ENCODE results near the gene NAXD. TPM values are rescaled to one million over a fixed set of nuclear protein-coding genes. Genes with fewer than 3 reads are reported as not detected.

Gene NAXD
- total and polyA plus RNA-seq, 2 of the 4 experiments (the other 2 are of a cell fraction): 10.2 to 27.2 TPM

DNA sequence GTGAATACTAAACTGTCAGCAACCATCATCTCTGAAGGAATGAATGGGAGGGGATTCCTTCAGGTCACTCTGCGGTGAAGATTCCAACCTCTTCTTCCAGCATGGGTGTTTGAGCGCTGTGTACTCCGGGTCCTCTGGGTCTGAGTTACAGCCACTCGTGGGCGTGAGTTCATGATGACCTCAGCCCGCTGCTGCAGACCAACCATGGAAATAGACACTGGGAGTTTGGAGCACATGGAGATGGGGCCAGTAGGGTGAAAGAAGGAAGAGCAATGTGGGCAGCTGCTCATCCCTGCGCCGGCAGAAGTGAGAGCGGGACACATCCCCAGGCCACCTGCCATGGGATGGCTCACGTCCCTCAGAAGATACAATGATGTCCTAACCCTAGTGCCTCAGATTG is 37.0 kb upstream of the NAXD start:
- no peak overlapping the region for H2AK5ac ChIP-seq (ENCODE audit: low read depth, low read length)
- in situ Hi-C loops (cut with MboI; ENCODE audit: low sequenced_read_pairs) (loop anchor here (25.0 kb wide), 1 partner anchor 234 kb away; no protein-coding TSS in a partner anchor), dilution Hi-C loops (cut with HindIII; ENCODE audit: low sequenced_read_pairs, unreplicated experiment) (no loop called here), intact Hi-C loops (cut with micrococcal nuclease) (no loop called here)
- H3K4me3 ChIP-seq (ENCODE audit: insufficient read depth, low read depth, low read length): no peak overlapping the region
- ATAC-seq (ENCODE audit: low read depth) (no peak), DNase-seq (no peak)
- POLR2A ChIA-PET (ENCODE audit: unreplicated experiment): no interaction called here
- H3K18ac ChIP-seq (ENCODE audit: low read depth, low read length): no peak overlapping the region
- H3K23ac ChIP-seq (ENCODE audit: low read depth, low read length): no peak overlapping the region
- no peak overlapping the region for H2BK20ac ChIP-seq (ENCODE audit: low read depth, low read length)
- H2BK120ac ChIP-seq (ENCODE audit: low read depth, low read length): no peak overlapping the region
- no peak overlapping the region for H2BK15ac ChIP-seq (ENCODE audit: low read depth, low read length)
- H3K79me1 ChIP-seq (ENCODE audit: low read depth in 1 of 2, low read length in 2 of 2): no peaks in the 10 kb centered on the region
- no peak overlapping the region for H4K8ac ChIP-seq (ENCODE audit: low read depth in 2 of 2, low read length in 2 of 2)
- H4K5ac ChIP-seq (ENCODE audit: low read depth, low read length): no peak overlapping the region
- no peak overlapping the region for H3K27ac ChIP-seq (ENCODE audit: insufficient read depth, low read length)
- no peak overlapping the region for H3K9ac ChIP-seq (ENCODE audit: low read depth, low read length)
- no peak overlapping the region for H3K4me2 ChIP-seq (ENCODE audit: low read depth, low read length)
- peaks cover 18% of the 10 kb centered on the region for H3K27me3 ChIP-seq (ENCODE audit: control insufficient read depth, insufficient read depth, low read length)
- H3K9me1 ChIP-seq (ENCODE audit: insufficient read depth, low read length): no peaks in the 10 kb centered on the region
- H2AK9ac ChIP-seq (replicated peaks; ENCODE audit: low read depth, low read length, poor library complexity): no peak overlapping the region
- no peak overlapping the region for H3K14ac ChIP-seq (replicated peaks; ENCODE audit: low read depth, low read length)
- no peak overlapping the region for H3K56ac ChIP-seq (ENCODE audit: extremely low read depth, insufficient read depth, low read length)
- no peak overlapping the region for H2AFZ ChIP-seq (replicated peaks; ENCODE audit: low read length, poor library complexity)
- H4K20me1 ChIP-seq (ENCODE audit: insufficient read depth, low read length): no peaks in the 10 kb centered on the region
- BruUV-seq (replicated peaks): no TSS peak
- no peaks in the 10 kb centered on the region for H3K9me3 ChIP-seq (ENCODE audit: control insufficient read depth, insufficient read depth, low read length)
- TF ChIP-seq CEBPB (IDR thresholded peaks at IDR 0.05; ENCODE audit: low read depth, low read length): no peak
- no peak for TF ChIP-seq RCOR1 (IDR thresholded peaks at IDR 0.05; ENCODE audit: insufficient replicate concordance, low read length)
- TF ChIP-seq CHD1 (IDR thresholded peaks at IDR 0.05; ENCODE audit: low read depth, low read length): no peak
- TF ChIP-seq, protein P1, sequence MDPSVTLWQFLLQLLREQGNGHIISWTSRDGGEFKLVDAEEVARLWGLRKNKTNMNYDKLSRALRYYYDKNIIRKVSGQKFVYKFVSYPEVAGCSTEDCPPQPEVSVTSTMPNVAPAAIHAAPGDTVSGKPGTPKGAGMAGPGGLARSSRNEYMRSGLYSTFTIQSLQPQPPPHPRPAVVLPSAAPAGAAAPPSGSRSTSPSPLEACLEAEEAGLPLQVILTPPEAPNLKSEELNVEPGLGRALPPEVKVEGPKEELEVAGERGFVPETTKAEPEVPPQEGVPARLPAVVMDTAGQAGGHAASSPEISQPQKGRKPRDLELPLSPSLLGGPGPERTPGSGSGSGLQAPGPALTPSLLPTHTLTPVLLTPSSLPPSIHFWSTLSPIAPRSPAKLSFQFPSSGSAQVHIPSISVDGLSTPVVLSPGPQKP (IDR thresholded peaks at IDR 0.05; ENCODE audit: borderline replicate concordance, low read depth, low read length): no peak
- no peak for TF ChIP-seq FOS (IDR thresholded peaks at IDR 0.05; ENCODE audit: low read depth, low read length)
- no peak for TF ChIP-seq NFE2L2 (IDR thresholded peaks at IDR 0.05; ENCODE audit: low read depth, low read length)
- no peak for TF ChIP-seq MXI1 (IDR thresholded peaks at IDR 0.05; ENCODE audit: borderline replicate concordance, low read depth, low read length)
- TF ChIP-seq SMC3 (IDR thresholded peaks at IDR 0.05; ENCODE audit: low read depth, low read length): no peak
- H3K36me3 ChIP-seq (ENCODE audit: control insufficient read depth, insufficient read depth, low read length): no peaks in the 10 kb centered on the region
- no peak overlapping the region for H4K91ac ChIP-seq (ENCODE audit: insufficient read depth, low read depth, low read length)
- peaks cover 3% of the 10 kb centered on the region; the same call in 1 of the 2 replicates for H3K4me1 ChIP-seq (ENCODE audit: control insufficient read depth, insufficient read depth, low read length)
- no peak overlapping the region for H2BK5ac ChIP-seq (ENCODE audit: low read depth, low read length, poor library complexity, severe bottlenecking)
- H3K4ac ChIP-seq (ENCODE audit: low read depth, low read length): no peak overlapping the region
- 74% methylated on average over 4 of the region's 10 CpGs; no CpG with 5 or more reads in 1 of the 2 experiments for WGBS, 2 experiments (ENCODE audit: extremely low coverage in 2 of 2, insufficient read length in 1 of 2)
- CTCF ChIA-PET: no interaction called here
